ENCODE measurements around the gene ERFL.

Gene ERFL

DNA sequence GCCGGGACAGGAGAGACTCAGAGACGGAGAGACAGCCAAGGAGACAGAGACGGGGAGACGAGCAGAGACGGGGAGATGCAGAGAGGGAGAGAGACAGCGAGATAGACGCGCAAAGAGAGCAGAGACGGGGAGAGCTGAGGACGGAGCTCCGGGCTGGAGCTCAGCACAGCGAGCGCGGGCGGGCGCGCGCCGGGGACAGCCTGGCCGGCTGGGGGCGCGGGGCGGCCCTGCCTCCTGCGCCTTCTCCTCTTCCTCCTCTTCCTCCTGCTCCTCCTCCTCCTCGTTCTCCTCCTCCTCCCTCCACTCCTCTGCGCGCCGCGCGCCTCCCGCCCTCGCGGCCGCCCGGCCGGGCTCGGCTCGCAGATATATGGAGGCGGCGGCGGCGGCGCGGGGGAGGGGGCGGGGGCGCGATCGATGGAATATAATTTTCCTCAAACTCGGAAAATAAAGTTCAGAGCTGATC, at the start of gene ERFL:
Gene ERFL (minus strand): TSS at position 229 of the 463 bp plus-strand sequence. CDS start 15,530 bp downstream, outside the sequence.
- DNase-seq (ENCODE audit: low read depth): no peak

DNA sequence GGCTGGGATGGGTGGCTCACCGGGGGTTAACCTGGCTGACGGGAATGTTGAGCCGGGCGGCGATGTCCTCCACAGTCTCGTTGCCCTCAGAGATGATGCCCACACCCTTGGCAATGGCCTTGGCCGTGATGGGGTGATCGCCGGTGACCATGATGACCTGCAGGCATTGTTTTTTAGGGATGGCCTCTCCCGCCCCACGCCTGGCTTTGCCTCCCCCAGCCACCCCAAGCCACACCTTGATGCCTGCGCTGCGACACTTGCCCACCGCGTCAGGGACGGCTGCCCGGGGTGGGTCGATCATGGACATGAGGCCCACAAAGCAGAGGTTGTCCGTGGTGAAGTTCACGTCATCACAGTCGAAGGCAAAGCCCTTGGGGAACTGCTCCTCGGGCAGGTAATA, 49.7 kb upstream of the ERFL start:
- DNase-seq (ENCODE audit: low read depth): no peak

GRCh38 chr19:41974652-41975051, 46.4 kb upstream of the ERFL start:
- no peak for DNase-seq (ENCODE audit: low read depth)

DNA sequence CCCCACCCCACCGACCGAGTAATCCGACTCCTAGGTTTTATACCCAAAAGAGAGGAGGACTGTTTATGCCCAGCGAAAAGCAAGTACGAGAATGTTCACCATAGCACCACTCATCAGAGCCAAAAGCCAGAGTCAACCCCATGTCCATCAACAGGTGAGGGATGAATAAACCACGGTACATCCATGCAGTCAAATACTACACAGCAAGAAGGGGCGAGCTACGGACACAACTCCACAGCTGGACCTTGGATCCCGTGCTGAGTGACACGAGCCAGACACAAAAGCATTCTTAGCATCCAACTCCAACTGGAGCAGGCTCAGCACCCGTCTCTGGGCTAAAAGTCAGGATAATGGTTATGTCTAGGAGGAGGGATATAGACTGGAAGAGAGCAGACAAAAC, 43.1 kb upstream of the ERFL start:
- DNase-seq (ENCODE audit: low read depth): no peak

GRCh38 chr19:41969772-41970458, 41.7 kb upstream of the ERFL start:
- DNase-seq (ENCODE audit: low read depth): no peak

DNA sequence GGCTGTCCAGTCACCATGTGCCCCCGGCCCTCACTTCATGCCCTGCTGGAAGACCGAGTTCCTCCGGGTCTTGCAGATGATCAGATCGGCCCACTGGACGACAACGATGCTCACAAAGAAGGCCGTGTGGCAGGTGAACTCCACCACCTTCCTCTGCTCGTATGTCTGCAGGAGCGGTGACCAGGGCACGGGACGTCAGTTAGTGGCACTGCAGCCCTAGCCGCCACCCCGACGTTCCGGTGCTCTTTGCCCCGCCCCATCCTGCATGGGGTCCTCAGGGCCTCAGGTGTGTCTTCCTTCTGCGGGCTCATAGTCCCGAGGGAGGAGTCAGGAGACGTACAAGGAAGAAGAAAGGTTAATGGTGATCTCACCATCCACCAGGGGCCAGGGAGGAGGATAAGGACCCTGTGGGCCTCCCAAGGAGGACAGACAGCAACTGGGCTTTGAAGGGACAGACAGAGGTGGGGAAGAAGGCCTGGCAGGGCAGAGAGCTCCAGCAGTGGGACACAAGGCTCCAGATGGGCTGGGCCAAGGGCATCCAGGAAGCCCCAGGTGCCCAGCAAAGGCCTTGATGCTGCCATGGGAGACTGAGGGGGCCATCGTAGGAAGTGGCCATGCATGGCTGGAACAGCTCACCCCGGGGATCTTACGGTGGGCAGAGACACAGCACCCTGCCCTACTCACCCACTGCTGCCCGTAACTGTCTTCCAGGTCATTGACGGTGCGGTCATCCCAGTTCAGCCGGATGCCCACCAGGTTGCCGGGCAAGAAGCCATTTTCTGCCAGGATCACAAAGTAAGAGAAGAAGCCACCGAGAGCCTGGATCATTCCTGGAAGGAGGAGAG, 40.7 kb upstream of the ERFL start:
- no peak for DNase-seq (ENCODE audit: low read depth)

GRCh38 chr19:41967054-41967783, 39.0 kb upstream of the ERFL start:
- DNase-seq (ENCODE audit: low read depth): no peak

DNA sequence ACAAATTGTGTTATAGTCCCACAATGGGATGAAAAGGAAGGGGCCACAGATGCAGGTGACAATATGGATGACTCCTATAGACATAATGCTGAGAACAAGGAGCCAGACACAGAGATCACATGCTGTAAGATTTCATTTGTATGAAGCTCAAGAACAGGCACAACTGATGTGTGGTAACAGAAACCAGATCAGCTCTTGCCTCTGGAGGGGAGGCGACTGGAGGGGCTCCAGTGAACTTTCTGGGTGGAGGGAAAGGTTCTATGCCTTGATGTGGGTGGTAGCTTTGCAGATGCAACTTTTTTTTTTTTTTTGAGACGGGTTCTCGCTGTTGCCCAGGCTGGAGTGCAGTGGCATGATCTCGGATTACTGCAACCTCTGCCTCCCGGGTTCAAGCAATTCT, 36.9 kb upstream of the ERFL start:
- no peak for DNase-seq (ENCODE audit: low read depth)

DNA sequence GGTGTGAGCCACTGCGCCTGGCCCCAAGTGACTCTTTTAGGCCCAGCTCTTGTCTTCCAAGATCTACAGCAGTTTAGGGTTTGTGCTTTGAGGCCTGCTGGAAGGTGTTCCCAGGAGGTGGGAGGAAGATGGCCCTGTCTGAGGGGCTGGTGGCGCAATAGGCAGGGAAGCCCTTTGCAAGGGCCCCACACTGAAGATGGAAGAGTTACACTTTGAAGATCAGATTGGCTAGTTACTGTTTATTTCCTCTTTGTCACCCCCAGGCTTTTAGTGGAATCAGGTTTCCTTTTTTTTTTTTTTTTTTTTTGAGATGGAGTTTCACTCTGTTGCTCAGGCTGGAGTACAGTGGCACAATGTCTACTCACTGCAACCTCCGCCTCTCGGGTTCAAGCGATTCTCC, 32.7 kb upstream of the ERFL start:
- no peak for DNase-seq (ENCODE audit: low read depth)

- peak; percentile 82 for DNase-seq (ENCODE audit: low read depth)
Measured at GRCh38 chr19:41959056-41960053, 31.1 kb upstream of the ERFL start, which contains the start of gene RABAC1. RABAC1 (minus strand) TSS chr19:41959321; CDS start chr19:41959292, 29 bp downstream.

GRCh38 chr19:41958367-41959055, 30.3 kb upstream of the ERFL start:
- DNase-seq (ENCODE audit: low read depth): peak; percentile 26

- peak; percentile 63 for DNase-seq (ENCODE audit: low read depth)
Measured at GRCh38 chr19:41957838-41958366, 29.7 kb upstream of the ERFL start.

DNA sequence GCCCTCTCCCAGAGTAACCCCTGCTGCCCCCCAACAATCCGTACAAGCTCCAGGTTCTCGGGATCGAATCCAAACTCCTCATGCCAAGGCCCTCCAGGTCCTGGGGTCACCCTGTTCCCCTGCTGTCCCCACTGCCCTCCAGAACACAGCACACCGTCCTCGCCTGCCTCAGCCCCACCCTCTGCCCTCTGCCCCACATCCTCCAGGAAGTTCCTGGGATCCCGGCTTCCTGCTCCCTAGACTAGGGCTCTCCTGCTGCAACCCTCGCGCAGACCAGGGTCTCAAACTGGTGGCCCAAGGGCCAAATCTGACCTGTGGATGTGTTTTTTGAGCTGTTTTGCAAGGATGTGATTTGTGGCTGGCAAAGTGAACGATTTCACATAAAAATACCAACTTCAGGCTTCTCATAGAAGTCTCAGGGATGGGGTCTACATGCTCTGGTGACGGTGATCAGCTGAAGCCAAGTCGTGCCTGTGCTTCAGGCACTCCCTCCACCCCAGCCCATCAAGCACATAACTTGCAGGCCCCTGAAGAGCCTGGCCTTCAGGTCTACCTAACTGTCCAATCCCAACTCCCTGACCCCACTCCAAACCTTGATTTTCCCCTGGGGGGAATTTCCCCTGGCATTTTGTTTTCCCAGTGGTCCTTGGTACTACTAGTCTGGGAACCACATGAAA, 29.1 kb upstream of the ERFL start:
- DNase-seq (ENCODE audit: low read depth): no peak

- no peak for DNase-seq (ENCODE audit: low read depth)
Measured at GRCh38 chr19:41956621-41957020, 28.4 kb upstream of the ERFL start.

- DNase-seq (ENCODE audit: low read depth): no peak
Measured at GRCh38 chr19:41955521-41955920, 27.3 kb upstream of the ERFL start.

DNA sequence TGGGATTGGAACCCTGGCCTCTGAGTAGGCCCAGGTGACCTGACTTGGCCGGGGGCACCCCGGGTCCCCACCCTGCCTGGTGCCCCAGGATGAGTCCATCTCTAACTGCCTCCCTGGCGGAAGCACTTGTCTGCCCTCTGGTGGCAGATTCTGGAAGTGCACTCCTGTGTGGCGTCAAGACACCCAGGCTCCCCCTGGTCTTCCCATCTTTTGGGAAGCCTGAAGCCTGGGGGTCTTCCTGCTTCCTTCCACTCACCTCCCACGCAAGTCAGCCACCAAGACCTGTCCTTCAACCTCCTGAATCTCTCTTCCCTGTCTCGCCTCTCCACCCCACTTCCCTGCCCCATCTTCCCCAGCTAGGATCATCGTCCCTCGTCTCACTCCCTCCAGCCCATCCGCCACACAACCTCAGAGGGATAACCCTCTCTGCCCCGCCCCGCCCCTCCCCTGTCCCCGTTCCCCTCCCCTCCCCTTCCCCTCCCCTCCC, 23.5 kb upstream of the ERFL start:
- DNase-seq (ENCODE audit: low read depth): peak; percentile 43

GRCh38 chr19:41947091-41947490, 18.8 kb upstream of the ERFL start:
- no peak for DNase-seq (ENCODE audit: low read depth)

- DNase-seq (ENCODE audit: low read depth): no peak
Measured at GRCh38 chr19:41945135-41945766, 17.0 kb upstream of the ERFL start.

- DNase-seq (ENCODE audit: low read depth): no peak
Measured at GRCh38 chr19:41944336-41944735, 16.1 kb upstream of the ERFL start.
